ENCODE results near the gene SMAD4.
"Not testable (repeated sequence)": the region's sequence is repeated elsewhere in the genome, so short reads cannot be mapped to it uniquely, and the experiment has no call there.

The SMAD4 gene

DNA sequence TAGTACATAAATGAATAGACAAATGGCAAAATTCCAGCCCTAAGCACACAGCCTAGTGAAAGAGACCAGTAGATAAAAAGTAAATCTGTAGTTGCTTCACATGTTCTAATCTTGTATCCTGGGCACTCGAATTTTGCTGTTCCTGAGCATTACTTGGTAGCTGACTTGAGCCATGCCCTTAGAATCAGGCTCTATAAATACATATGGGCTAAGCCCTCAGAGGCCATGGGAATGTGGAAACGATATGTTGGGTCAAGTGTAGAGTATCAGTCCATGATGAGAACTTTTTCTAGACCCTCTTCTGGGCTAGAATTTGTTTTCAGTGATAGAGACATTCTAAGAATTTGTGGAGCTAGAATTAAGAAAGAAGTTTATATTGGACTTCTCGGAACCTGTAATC is 40.3 kb upstream of the SMAD4 start:
- H3K4me3 ChIP-seq (ENCODE audit: control insufficient read depth, low read depth, low read length), result no peak overlapping the region
- no peak for TF ChIP-seq CTCF (conservative IDR thresholded peaks at IDR 0.05; ENCODE audit: control insufficient read depth, insufficient read depth, low read depth, low read length)
- no peak for DNase-seq (ENCODE audit: low read depth)

DNA sequence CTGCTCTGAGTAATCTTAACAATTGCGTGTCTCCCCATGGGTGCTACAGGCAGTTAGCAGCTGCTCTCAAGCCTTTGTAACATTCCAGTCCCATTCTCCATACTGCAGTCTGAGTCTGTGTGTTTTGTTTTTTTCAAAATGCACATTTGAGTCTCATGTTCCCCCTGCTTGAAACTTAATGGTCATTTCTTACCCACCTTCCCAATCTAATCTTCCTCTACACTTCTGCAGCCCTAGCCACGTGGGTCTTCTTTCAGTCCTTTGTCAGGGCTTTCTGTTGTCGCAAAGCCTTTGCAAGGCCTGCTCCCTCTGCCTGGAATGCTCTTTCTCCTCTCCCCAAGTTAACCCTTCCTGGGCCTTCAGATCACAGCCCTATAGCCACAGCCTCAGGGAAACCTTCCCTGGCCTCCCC is 37.7 kb upstream of the SMAD4 start:
- no peak for TF ChIP-seq CTCF (conservative IDR thresholded peaks at IDR 0.05; ENCODE audit: control insufficient read depth, insufficient read depth, low read depth, low read length)
- no peak for DNase-seq (ENCODE audit: low read depth)
- H3K4me3 ChIP-seq (ENCODE audit: control insufficient read depth, low read depth, low read length), result no peak overlapping the region

DNA sequence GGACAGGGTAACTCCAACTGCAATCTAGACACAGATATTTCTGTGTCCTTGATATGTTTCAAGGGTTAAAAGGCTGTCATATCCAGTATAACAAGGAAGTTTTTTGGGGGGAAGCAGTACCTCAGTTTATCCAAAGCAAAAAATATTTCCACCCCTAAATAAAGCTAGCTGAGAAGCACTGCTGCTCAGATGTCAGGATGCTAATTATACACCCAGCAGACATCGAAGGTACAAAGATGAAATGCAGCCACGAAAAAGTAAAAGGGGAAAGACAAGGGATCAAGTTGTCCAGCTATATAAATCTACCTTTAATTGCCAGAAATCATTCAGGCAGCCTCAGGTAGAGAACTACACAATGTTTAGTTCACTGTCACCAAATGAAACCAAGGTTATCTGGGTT is 36.0 kb upstream of the SMAD4 start:
- H3K4me3 ChIP-seq (ENCODE audit: control insufficient read depth, low read depth, low read length), result no peak overlapping the region
- no peak for DNase-seq (ENCODE audit: low read depth)
- TF ChIP-seq CTCF (conservative IDR thresholded peaks at IDR 0.05; ENCODE audit: control insufficient read depth, insufficient read depth, low read depth, low read length), result no peak

DNA sequence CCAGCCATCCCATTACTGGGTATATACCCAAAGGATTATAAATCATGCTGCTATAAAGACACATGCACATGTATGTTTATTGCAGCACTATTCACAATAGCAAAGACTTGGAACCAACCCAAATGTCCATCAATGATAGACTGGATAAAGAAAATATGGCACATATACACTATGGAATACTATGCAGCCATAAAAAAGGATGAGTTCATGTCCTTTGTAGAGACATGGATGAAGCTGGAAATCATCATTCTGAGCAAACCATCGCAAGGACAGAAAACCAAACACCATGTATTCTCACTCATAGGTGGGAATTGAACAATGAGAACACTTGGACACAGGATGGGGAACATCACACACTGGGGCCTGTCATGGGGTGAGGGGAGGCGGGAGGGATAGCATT is 26.8 kb upstream of the SMAD4 start:
- H3K4me3 ChIP-seq (ENCODE audit: control insufficient read depth, low read depth, low read length); DNase-seq (ENCODE audit: low read depth): not testable (repeated sequence)

DNA sequence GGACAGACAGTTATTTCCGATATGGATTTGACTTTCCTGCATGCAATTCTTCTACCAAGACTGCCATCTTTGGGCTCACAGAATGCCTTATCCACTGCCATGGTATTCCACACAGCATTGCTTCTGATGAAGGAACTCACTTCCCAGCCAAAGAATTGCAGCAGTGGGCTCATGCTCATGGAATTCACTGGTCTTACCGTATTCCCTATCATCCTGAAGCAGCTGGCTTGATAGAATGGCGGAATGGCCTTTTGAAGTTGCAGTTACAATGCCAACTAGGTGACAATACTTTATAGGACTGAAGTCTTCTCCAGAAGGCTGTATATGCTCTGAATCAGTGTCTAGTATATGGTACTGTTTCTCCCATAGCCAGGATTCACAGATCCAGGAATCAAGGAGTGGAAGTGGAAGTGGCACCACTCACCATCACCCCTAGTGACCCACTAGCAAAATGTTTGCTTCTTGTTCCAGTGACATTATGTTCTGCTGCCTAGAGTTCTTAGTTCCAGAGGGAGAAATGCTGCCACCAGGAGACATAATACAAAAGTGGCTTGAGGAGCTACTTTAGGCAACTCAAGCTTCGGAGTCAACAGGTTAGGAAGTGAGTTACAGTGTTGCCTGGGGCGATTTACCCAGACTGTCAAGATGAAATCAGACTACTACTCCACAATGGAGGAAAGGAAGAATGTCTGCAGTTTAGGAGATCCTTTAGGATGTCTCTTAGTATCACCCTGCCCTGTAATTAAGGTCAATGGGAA is 23.8 kb upstream of the SMAD4 start:
- no peak overlapping the region for H3K4me3 ChIP-seq (ENCODE audit: control insufficient read depth, low read depth, low read length)
- no peak for DNase-seq (ENCODE audit: low read depth)
- TF ChIP-seq CTCF (conservative IDR thresholded peaks at IDR 0.05; ENCODE audit: control insufficient read depth, insufficient read depth, low read depth, low read length), result no peak

- H3K4me3 ChIP-seq (ENCODE audit: control insufficient read depth, low read depth, low read length), result no peak overlapping the region
- no peak for TF ChIP-seq CTCF (conservative IDR thresholded peaks at IDR 0.05; ENCODE audit: control insufficient read depth, insufficient read depth, low read depth, low read length)
- DNase-seq (ENCODE audit: low read depth), result no peak
Measured at GRCh38 chr18:51006948-51007789, 22.8 kb upstream of the SMAD4 start.

DNA sequence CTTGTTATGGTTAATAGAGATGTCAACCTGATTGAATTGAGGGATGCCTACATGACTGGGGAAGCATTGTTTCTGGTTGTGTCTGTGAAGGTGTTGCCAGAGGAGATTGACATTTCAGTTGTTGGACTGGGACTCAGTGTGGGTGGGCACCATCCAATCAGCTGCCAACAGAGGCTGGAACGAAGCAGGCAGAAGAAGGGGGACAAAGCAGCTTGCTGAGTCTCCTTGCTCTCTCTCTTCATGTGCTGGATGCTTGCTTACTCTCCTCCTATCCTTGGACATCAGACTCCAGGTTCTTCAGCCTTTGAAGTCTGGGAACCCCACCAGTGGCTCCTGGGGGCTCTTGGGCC is 22.2 kb upstream of the SMAD4 start:
- no peak for DNase-seq (ENCODE audit: low read depth)
- H3K4me3 ChIP-seq (ENCODE audit: control insufficient read depth, low read depth, low read length), result no peak overlapping the region
- TF ChIP-seq CTCF (conservative IDR thresholded peaks at IDR 0.05; ENCODE audit: control insufficient read depth, insufficient read depth, low read depth, low read length), result no peak

Measured in fibroblast of mammary gland (primary cell).